ENCODE data around the gene ANO6. TPM values are rescaled to one million over a fixed set of nuclear protein-coding genes. Genes with fewer than 3 reads are reported as not detected.

Gene ANO6
- total RNA-seq, 3 donors from 2014 or later (not counting 1 experiment from before 2014, with no cell fraction given) = 26.6 to 31.0 (median 30.4) TPM

DNA sequence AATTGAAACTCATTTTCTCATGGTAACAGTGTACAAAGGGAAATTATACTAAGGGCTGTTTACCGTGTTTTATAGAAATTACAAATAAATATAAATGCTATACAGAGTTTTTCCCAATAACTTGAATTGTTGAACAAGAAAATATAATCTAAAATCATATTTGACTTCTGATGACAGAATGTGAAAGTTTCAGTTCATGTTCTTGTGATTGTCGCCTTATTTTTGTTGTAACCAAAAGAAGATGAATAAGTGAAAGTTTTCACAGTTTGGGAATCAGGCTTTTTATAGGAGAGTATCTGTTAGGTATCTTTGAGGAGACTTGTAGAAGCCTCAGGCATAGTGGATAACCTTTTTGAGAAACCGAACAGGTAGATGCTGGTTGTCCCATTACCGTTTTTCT is 28.1 kb downstream of the ANO6 start:
- 72% methylated on average over 3 of the region's 4 CpGs for WGBS (ENCODE audit: insufficient coverage)
- ATAC-seq = no peak
- Mint-ChIP-seq H3K27ac (peak overlapping the region in 1 of 2 donors; percentile 37), H3K4me1 (peaks cover 24 to 28% of the 10 kb centered on the region in 2 donors), H3K27me3 (ENCODE audit: low read depth in 2 of 2) (no peaks in the 10 kb centered on the region), H3K36me3 (no peaks in the 10 kb centered on the region), H3K4me3 (peak overlapping the region; percentile 52), H3K9me3 (no peaks in the 10 kb centered on the region)
- intact Hi-C loops (cut with micrococcal nuclease) = no loop called here
- Histone ChIP-seq H3K4me3 (ENCODE audit: low read length) (no peak overlapping the region), H3K27me3 (ENCODE audit: control insufficient read depth, insufficient read depth, low read length) (no peaks in the 10 kb centered on the region), H3K27ac (ENCODE audit: low read length) (no peak overlapping the region), H3K4me1 (ENCODE audit: control insufficient read depth, insufficient read depth, low read length) (peaks cover 5% of the 10 kb centered on the region), H3K9me3 (ENCODE audit: control insufficient read depth, insufficient read depth, low read length) (no peaks in the 10 kb centered on the region), H3K36me3 (ENCODE audit: control insufficient read depth, insufficient read depth, low read length) (no peaks in the 10 kb centered on the region)
- no peak for DNase-seq
- TF ChIP-seq CTCF (IDR thresholded peaks at IDR 0.05) = no peak

DNA sequence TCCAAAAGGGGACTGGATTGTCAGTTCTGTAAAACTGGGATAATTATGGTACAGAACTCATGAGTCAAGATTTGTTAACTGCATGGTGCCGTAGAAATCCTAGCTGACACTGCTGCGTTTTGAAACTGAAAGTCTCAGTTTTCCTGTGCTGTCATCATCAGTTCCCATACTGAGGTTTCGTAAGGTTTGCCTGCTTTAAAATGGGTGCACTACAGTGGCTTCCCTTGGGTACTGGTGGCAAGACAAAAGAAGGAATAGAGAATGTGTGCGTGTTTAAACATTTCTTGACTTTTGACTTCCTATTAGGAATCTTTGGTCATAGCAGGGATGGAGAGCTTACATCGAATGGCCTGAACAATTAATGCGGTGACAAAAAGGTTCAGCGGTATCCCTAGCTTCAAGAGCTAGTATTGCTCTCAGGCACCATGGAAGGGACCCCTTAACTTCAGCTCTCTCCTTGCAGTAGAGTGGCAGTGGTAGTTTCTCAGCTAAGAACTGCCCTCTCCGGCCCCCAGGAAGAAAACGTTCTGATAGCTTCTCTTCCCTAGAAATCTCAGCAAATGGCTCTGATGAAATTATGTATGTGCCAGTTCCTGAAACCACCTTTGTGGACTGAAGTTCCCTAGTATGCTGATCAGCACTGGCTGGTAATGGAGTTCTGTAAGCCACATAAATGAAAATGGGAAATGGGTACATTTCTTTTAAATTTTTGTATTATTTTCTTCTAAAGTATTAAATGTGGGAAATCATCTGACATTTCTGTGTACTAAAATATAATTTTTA is 28.9 kb downstream of the ANO6 start:
- no peaks in the 10 kb centered on the region for H3K27me3 Mint-ChIP-seq (ENCODE audit: low read depth in 2 of 2)
- H3K36me3 ChIP-seq (ENCODE audit: control insufficient read depth, insufficient read depth, low read length) = no peaks in the 10 kb centered on the region
- H3K9me3 ChIP-seq (ENCODE audit: control insufficient read depth, insufficient read depth, low read length) = no peaks in the 10 kb centered on the region
- ATAC-seq (peak; percentile 54 to 71 (median 68)), DNase-seq (peak in 1 of 2 donors; percentile 43)
- peaks cover 5% of the 10 kb centered on the region for H3K4me1 ChIP-seq (ENCODE audit: control insufficient read depth, insufficient read depth, low read length)
- H3K4me1 Mint-ChIP-seq = peaks cover 16 to 20% of the 10 kb centered on the region in 2 donors
- H3K27ac ChIP-seq (ENCODE audit: low read length) = no peak overlapping the region
- intact Hi-C loops (cut with micrococcal nuclease) = no loop called here
- WGBS (ENCODE audit: insufficient coverage) = 79% methylated on average over 9 of the region's 9 CpGs
- H3K36me3 Mint-ChIP-seq = no peaks in the 10 kb centered on the region
- peak overlapping the region; percentile 35 for H3K4me3 Mint-ChIP-seq
- no peaks in the 10 kb centered on the region for H3K9me3 Mint-ChIP-seq
- no peaks in the 10 kb centered on the region for H3K27me3 ChIP-seq (ENCODE audit: control insufficient read depth, insufficient read depth, low read length)
- H3K27ac Mint-ChIP-seq = peak overlapping the region in 1 of 2 donors; percentile 37
- H3K4me3 ChIP-seq (ENCODE audit: low read length) = no peak overlapping the region
- TF ChIP-seq CTCF (IDR thresholded peaks at IDR 0.05) = no peak

DNA sequence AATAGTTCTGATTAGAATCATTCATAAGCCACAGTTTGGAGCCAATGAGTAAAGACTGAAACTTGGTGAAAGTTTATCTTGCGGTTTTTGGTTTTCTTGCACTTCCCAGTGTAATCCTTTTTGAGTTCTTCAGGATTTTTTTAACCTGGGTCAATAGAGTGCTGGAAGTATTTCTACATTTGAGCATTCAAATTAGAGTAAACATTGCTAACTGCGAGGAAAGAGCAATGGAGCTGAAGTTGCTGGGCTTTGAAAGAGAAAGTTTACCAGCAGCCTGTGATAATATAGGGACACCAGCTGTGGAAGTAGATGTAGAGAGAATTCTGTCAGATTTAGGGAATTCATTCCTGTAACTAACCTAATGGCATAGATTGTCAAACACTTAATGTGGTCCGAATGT is 30.3 kb downstream of the ANO6 start:
- H3K4me1 ChIP-seq (ENCODE audit: control insufficient read depth, insufficient read depth, low read length) = peaks cover 5% of the 10 kb centered on the region
- H3K36me3 ChIP-seq (ENCODE audit: control insufficient read depth, insufficient read depth, low read length) = no peaks in the 10 kb centered on the region
- TF ChIP-seq CTCF (IDR thresholded peaks at IDR 0.05) = no peak
- no peaks in the 10 kb centered on the region for H3K27me3 ChIP-seq (ENCODE audit: control insufficient read depth, insufficient read depth, low read length)
- H3K9me3 Mint-ChIP-seq = no peaks in the 10 kb centered on the region
- no peak overlapping the region for H3K4me3 ChIP-seq (ENCODE audit: low read length)
- H3K4me1 Mint-ChIP-seq = peaks cover 11 to 14% of the 10 kb centered on the region in 2 donors
- H3K27ac Mint-ChIP-seq = no peak overlapping the region
- intact Hi-C loops (cut with micrococcal nuclease) = no loop called here
- 97% methylated on average over 3 of the region's 3 CpGs for WGBS (ENCODE audit: insufficient coverage)
- no peak overlapping the region for H3K4me3 Mint-ChIP-seq
- H3K9me3 ChIP-seq (ENCODE audit: control insufficient read depth, insufficient read depth, low read length) = no peaks in the 10 kb centered on the region
- DNase-seq (no peak), ATAC-seq (no peak)
- no peak overlapping the region for H3K27ac ChIP-seq (ENCODE audit: low read length)
- no peaks in the 10 kb centered on the region for H3K36me3 Mint-ChIP-seq
- H3K27me3 Mint-ChIP-seq (ENCODE audit: low read depth in 2 of 2) = no peaks in the 10 kb centered on the region

DNA sequence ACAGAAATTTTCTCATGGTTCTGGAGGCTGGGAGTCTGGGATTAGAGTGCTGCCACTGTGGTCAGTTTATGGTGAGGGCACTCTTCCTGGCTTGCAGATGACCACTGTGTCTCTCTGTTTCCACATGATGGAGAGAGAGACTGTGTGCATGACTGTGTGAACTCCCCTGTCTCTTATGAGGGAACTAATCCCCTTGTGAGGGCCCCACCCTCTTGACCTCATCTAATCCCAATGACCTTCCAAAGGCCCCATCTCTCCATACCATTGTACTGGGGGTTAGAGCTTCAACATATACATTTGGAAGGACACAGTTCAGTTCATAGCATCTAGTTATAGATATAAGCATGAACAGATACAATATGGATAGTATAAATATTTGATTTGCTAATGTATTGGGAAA is 31.7 kb downstream of the ANO6 start:
- Histone ChIP-seq H3K27ac (ENCODE audit: low read length) (no peak overlapping the region), H3K4me3 (ENCODE audit: low read length) (no peak overlapping the region), H3K9me3 (ENCODE audit: control insufficient read depth, insufficient read depth, low read length) (no peaks in the 10 kb centered on the region), H3K27me3 (ENCODE audit: control insufficient read depth, insufficient read depth, low read length) (no peaks in the 10 kb centered on the region), H3K4me1 (ENCODE audit: control insufficient read depth, insufficient read depth, low read length) (no peaks in the 10 kb centered on the region), H3K36me3 (ENCODE audit: control insufficient read depth, insufficient read depth, low read length) (no peaks in the 10 kb centered on the region)
- H3K4me3 Mint-ChIP-seq = no peak overlapping the region
- intact Hi-C loops (cut with micrococcal nuclease) = no loop called here
- no peaks in the 10 kb centered on the region for H3K36me3 Mint-ChIP-seq
- H3K27me3 Mint-ChIP-seq (ENCODE audit: low read depth in 2 of 2) = no peaks in the 10 kb centered on the region
- H3K9me3 Mint-ChIP-seq = no peaks in the 10 kb centered on the region
- peaks cover 9% of the 10 kb centered on the region in 2 donors for H3K4me1 Mint-ChIP-seq
- ATAC-seq (no peak), DNase-seq (no peak)
- no peak for TF ChIP-seq CTCF (IDR thresholded peaks at IDR 0.05)
- no peak overlapping the region for H3K27ac Mint-ChIP-seq
